GM12872 (cell line): ENCODE data around the gene GGTLC1.

Experiments
- CTCF ChIP-seq: IDR thresholded peaks from 3 replicates; pipeline ENCODE4 v1.5.1; 2011; ENCODE audit warnings: low read depth, mild to moderate bottlenecking, low read length, moderate library complexity; ENCODE audit not compliant: insufficient read depth

The GGTLC1 gene

GRCh38 chr20:23966298-23966697, 22.3 kb downstream of the GGTLC1 start:
- no peak for TF ChIP-seq CTCF

GRCh38 chr20:23963941-23964340, 24.6 kb downstream of the GGTLC1 start:
- TF ChIP-seq CTCF: no peak

- no peak for TF ChIP-seq CTCF
Measured at GRCh38 chr20:23962272-23962671, 26.3 kb downstream of the GGTLC1 start.

- TF ChIP-seq CTCF: no peak
Measured at GRCh38 chr20:23959054-23959453, 29.5 kb downstream of the GGTLC1 start.

- no peak for TF ChIP-seq CTCF
Measured at GRCh38 chr20:23955896-23956295, 32.7 kb downstream of the GGTLC1 start.

- TF ChIP-seq CTCF: no peak
Measured at GRCh38 chr20:23954008-23954745, 34.4 kb downstream of the GGTLC1 start.

- TF ChIP-seq CTCF: no peak
Measured at GRCh38 chr20:23946206-23946605, 42.4 kb downstream of the GGTLC1 start.
